Prostate gland (tissue), 2 donors: ENCODE data around the gene LRRC4B.
"Not testable (repeated sequence)": the region's sequence is repeated elsewhere in the genome, so short reads cannot be mapped to it uniquely, and the experiment has no call there.

Experiments used
- CTCF ChIP-seq, 4 experiments: fragments of 200-600 bp in 2 of 4; fragments of 450-650 bp in 2 of 4; sonication (generic) in 2 of 4; IDR thresholded peaks; 1 replicate in 3 of 4; 2 replicates in 1 of 4; pipeline ENCODE4 v1.5.1; 2016 to 2019; ENCODE audit warnings: antibody characterized with exemption in 4 of 4, mild to moderate bottlenecking in 2 of 4, moderate library complexity in 2 of 4
- POLR2A ChIP-seq: fragments of 450-650 bp; IDR thresholded peaks from one replicate; pipeline ENCODE4 v1.6.1; 2016; ENCODE audit warnings: antibody characterized with exemption, mild to moderate bottlenecking
- POLR2AphosphoS5 ChIP-seq: sonication (generic); formaldehyde crosslinking; IDR thresholded peaks from one replicate; pipeline ENCODE4 v1.6.1; 2017; ENCODE audit warnings: antibody characterized with exemption

GRCh38 chr19:50612504-50613404 lies 44.5 kb upstream of the LRRC4B start:
- not testable (repeated sequence) for TF ChIP-seq CTCF (IDR thresholded peaks at IDR 0.05); POLR2AphosphoS5; POLR2A
